ENCODE data around the gene PLD6.

DNA sequence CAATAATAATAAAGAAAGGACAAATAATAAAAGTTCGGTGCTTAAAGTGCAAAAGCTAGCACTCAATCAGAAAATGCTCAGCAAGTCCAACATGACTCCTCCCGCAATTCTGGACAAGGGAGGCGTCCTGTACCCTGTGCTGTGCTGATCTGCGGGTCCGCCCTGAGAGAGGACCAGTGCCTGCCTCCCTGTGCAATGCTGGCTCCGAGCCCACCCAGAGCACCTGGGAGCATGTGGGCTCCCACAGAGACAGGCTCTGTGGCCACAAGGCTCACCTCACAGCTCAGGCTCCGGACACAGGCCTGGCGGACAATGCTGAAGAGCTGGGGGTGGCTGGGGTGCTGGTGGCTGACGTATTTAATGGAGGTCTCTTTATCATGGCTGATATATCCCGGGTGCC, 19.8 kb upstream of the PLD6 start:
- TF ChIP-seq, protein P1, sequence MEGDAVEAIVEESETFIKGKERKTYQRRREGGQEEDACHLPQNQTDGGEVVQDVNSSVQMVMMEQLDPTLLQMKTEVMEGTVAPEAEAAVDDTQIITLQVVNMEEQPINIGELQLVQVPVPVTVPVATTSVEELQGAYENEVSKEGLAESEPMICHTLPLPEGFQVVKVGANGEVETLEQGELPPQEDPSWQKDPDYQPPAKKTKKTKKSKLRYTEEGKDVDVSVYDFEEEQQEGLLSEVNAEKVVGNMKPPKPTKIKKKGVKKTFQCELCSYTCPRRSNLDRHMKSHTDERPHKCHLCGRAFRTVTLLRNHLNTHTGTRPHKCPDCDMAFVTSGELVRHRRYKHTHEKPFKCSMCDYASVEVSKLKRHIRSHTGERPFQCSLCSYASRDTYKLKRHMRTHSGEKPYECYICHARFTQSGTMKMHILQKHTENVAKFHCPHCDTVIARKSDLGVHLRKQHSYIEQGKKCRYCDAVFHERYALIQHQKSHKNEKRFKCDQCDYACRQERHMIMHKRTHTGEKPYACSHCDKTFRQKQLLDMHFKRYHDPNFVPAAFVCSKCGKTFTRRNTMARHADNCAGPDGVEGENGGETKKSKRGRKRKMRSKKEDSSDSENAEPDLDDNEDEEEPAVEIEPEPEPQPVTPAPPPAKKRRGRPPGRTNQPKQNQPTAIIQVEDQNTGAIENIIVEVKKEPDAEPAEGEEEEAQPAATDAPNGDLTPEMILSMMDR (IDR thresholded peaks at IDR 0.05): no peak
- no peak for TF ChIP-seq POLR2A (IDR thresholded peaks at IDR 0.05)

Data from Peyer's patch (tissue), 4 donors.